Upper lobe of left lung (tissue), 6 donors: ENCODE measurements around the gene IGSF5. TPM values are rescaled to one million over a fixed set of nuclear protein-coding genes. Genes with fewer than 3 reads are reported as not detected.

Experiments
- ATAC-seq, 2 donors: fragments of 200-7000 bp; cut with Tn5 transposase; one replicate each; pipeline ENCODE4 v1.9.1; 2022; ENCODE audit warnings: mild to moderate bottlenecking in 2 of 2, moderate library complexity in 2 of 2; ENCODE audit not compliant: low FRiP score in 2 of 2
- DNase-seq, 2 donors: peaks; one replicate each; pipeline ENCODE4 v3.0.0-alpha.2; 2019 to 2020
- H3K27ac ChIP-seq, 4 donors: fragments of 200-600 bp; sonication (generic); one replicate each; pipeline ENCODE4 v1.5.1; 2016 to 2019
- H3K27me3 ChIP-seq, 4 donors: fragments of 200-600 bp; sonication (generic); one replicate each; pipeline ENCODE4 v1.5.1; 2017 to 2019
- H3K36me3 ChIP-seq, 4 donors: fragments of 200-600 bp; sonication (generic); one replicate each; pipeline ENCODE4 v1.5.1; 2016 to 2019
- H3K4me1 ChIP-seq, 4 donors: fragments of 200-600 bp; sonication (generic); one replicate each; pipeline ENCODE4 v1.5.1; 2018 to 2019
- H3K4me3 ChIP-seq, 4 donors: fragments of 200-600 bp; sonication (generic); one replicate each; pipeline ENCODE4 v1.5.1; 2017 to 2019; ENCODE audit warnings: mild to moderate bottlenecking in 2 of 4, moderate library complexity in 1 of 4
- H3K9me3 ChIP-seq, 4 donors: fragments of 200-600 bp; sonication (generic); one replicate each; pipeline ENCODE4 v1.5.1; 2018 to 2019
- CTCF ChIP-seq, 6 experiments: fragments of 450-650 bp in 4 of 6; fragments of 200-600 bp in 2 of 6; sonication (generic) in 2 of 6; IDR thresholded peaks; one replicate each; pipeline ENCODE4 v1.5.1; 2016 to 2019; ENCODE audit warnings: antibody characterized with exemption in 6 of 6
- EP300 ChIP-seq, 4 donors: sonication (generic); formaldehyde crosslinking; IDR thresholded peaks; one replicate each; pipeline ENCODE4 v1.5.1; 2017; ENCODE audit warnings: antibody characterized with exemption in 4 of 4, control low read depth in 2 of 4
- POLR2A ChIP-seq, 4 donors: fragments of 450-650 bp; IDR thresholded peaks; one replicate each; pipeline ENCODE4 v1.5.1; 2016 to 2017; ENCODE audit warnings: antibody characterized with exemption in 4 of 4, mild to moderate bottlenecking in 2 of 4
- POLR2AphosphoS5 ChIP-seq, 2 donors: sonication (generic); formaldehyde crosslinking; IDR thresholded peaks; one replicate each; pipeline ENCODE4 v1.5.1; 2017; ENCODE audit warnings: antibody characterized with exemption in 2 of 2
- WGBS, 2 donors: methylation state at CpG; one replicate each; pipeline ENCODE4 v1.1.5; 2017 to 2018; 5-methylcytosine and 5-hydroxymethylcytosine counted together
- total RNA-seq, 6 donors: library from RNA; depleted of rRNA in 4 of 6; stranded (reverse); fragments of >200 nt in 4 of 6; gene quantifications; one replicate each; pipeline versions ENCODE4 v1.1.0 to v1.2.1, GENCODE V29; 2016 to 2021
- donor health status: DM: no; HTN: no; CAD: no; lungs with moderate emphysema.
- donor health status: DM: no; HTN: yes; CAD: no; lungs with severe emphysema.

The IGSF5 gene
- total RNA-seq, 6 donors from 2014 or later, result not detected

DNA sequence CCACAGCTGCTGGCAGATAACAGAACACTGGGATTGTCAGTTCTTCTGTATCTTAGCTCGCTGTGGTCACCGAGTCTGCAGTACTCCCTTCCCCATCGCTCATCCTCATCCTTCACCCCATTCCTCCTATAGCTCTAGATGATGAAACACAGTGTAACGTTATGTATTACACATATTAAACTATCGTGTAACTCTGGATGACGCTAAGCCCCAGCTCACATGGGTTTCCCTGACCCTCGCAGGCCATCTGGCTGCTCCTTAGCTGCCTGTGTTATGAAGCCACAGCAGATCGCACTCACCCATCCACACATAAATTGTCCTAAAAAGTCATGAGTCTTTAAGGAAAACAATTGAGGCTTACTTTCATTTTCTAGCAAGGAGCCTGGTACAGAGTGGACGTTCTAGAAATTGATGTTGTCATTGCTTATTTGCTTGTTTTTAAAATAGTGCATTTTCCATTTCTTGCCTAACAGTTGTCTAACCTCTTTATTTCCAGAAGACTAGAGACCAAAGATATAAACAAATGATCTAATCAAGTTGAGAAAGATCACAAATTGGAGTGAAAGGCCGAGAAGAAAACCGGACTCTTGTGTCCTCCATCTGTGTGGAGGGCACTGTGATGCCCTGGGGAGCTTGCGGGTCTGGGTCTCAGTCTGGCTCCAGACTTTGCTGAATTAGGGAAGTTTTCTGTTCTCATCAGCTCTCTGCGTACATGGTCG is 97.9 kb downstream of the IGSF5 start:
- Histone ChIP-seq H3K36me3 (no peaks in the 10 kb centered on the region), H3K9me3 (no peaks in the 10 kb centered on the region), H3K27me3 (no peaks in the 10 kb centered on the region), H3K27ac (no peak overlapping the region), H3K4me1 (no peaks in the 10 kb centered on the region), H3K4me3 (no peak overlapping the region)
- ATAC-seq, result no peak
- WGBS, 2 donors, result 75 to 88% methylated on average over 14 of the region's 14 CpGs
- TF ChIP-seq EP300 (IDR thresholded peaks at IDR 0.05), result no peak
- TF ChIP-seq POLR2AphosphoS5 (IDR thresholded peaks at IDR 0.05), result no peak
- TF ChIP-seq CTCF (IDR thresholded peaks at IDR 0.05), result no peak
- TF ChIP-seq POLR2A (IDR thresholded peaks at IDR 0.05), result no peak
- DNase-seq, result no peak

DNA sequence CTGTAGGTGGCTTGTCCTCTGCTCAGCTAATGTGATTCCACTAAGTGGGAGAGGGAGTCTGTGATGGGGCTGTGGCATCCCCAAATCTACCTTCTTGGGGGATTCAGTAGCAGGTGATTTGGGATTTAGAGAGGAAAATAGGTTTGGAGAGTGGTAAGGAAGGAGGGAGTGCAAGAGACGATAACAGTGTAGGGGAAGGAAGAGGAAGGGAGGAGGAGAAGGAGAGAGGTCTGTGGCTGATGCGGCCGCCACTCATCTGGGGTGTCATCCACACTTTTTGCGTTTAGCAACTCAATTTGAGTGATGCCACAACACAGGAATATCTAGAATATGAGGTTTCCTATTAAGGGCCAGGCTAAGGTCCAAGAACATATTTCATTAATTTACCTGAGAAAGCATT is 98.5 kb downstream of the IGSF5 start:
- TF ChIP-seq CTCF (IDR thresholded peaks at IDR 0.05), result no peak
- no peak for TF ChIP-seq POLR2AphosphoS5 (IDR thresholded peaks at IDR 0.05)
- no peak for TF ChIP-seq POLR2A (IDR thresholded peaks at IDR 0.05)
- no peak for TF ChIP-seq EP300 (IDR thresholded peaks at IDR 0.05)
- H3K4me3 ChIP-seq, result no peak overlapping the region
- no peaks in the 10 kb centered on the region for H3K36me3 ChIP-seq
- H3K27me3 ChIP-seq, result no peaks in the 10 kb centered on the region
- no peaks in the 10 kb centered on the region for H3K4me1 ChIP-seq
- no peak overlapping the region for H3K27ac ChIP-seq
- 84% methylated on average over 4 of the region's 4 CpGs for WGBS, 2 donors
- ATAC-seq, result no peak
- no peak for DNase-seq
- H3K9me3 ChIP-seq, result no peaks in the 10 kb centered on the region

DNA sequence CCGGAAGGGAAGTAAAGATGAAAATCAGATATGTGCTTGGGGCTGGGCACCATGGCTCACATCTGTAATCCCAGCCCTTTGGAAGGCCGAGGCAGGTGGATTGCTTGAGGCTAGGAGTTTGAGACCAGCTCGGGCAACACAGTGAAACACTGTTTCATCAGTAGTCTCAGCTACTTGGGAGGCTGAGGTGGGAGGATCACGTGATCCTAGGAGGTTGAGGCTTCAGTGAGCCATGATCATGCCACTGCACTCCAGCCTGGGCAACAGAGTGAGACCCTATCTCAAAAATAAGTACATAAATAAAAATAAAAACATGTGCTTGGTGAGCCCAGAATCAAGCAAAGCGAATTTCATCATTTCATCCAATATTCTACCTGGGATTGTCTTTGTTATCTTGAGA is 98.9 kb downstream of the IGSF5 start:
- Histone ChIP-seq H3K9me3 (no peaks in the 10 kb centered on the region), H3K4me1 (no peaks in the 10 kb centered on the region), H3K27me3 (no peaks in the 10 kb centered on the region), H3K27ac (no peak overlapping the region), H3K36me3 (no peaks in the 10 kb centered on the region), H3K4me3 (no peak overlapping the region)
- 83 to 92% methylated on average over 5 of the region's 5 CpGs for WGBS, 2 donors
- no peak for DNase-seq
- TF ChIP-seq CTCF (IDR thresholded peaks at IDR 0.05), result no peak
- TF ChIP-seq POLR2AphosphoS5 (IDR thresholded peaks at IDR 0.05), result no peak
- TF ChIP-seq POLR2A (IDR thresholded peaks at IDR 0.05), result no peak
- TF ChIP-seq EP300 (IDR thresholded peaks at IDR 0.05), result no peak
- no peak for ATAC-seq

DNA sequence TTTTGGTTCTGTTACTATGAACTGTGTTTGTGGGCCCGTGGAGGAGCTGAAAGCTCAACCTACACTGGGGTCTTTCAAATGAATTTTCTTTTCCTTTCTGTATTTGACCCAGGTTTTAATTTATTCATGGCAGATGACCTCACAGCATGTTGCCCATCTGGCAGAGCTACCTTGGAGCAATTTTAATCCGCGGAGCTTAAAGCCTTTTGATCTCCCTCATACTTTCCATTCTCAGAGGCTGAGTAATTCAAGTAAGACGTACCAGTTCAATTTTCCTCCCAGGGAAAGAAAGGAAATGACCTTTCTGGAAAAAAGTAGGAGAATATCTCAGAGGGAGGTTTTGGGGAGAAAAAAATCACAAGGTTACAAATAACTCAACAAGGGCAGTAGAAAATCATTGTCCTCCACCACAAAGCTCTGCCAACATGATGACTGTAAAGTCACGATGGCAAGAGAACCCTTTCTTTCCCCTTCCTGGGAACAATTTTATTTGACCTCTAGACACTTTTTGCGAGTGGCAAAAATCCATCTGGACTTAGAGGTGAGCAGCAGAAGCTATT is 100.7 kb downstream of the IGSF5 start:
- TF ChIP-seq EP300 (IDR thresholded peaks at IDR 0.05) (no peak), POLR2AphosphoS5 (IDR thresholded peaks at IDR 0.05) (no peak), POLR2A (IDR thresholded peaks at IDR 0.05) (no peak), CTCF (IDR thresholded peaks at IDR 0.05) (no peak)
- H3K27me3 ChIP-seq, result no peaks in the 10 kb centered on the region
- no peaks in the 10 kb centered on the region for H3K36me3 ChIP-seq
- WGBS, 2 donors, result 82 to 88% methylated on average over 6 of the region's 6 CpGs
- no peak overlapping the region for H3K27ac ChIP-seq
- no peak for ATAC-seq
- DNase-seq, result no peak
- no peaks in the 10 kb centered on the region for H3K4me1 ChIP-seq
- no peak overlapping the region for H3K4me3 ChIP-seq
- H3K9me3 ChIP-seq, result no peaks in the 10 kb centered on the region

- Histone ChIP-seq H3K9me3 (no peaks in the 10 kb centered on the region), H3K4me1 (no peaks in the 10 kb centered on the region), H3K4me3 (no peak overlapping the region), H3K27ac (no peak overlapping the region), H3K27me3 (no peaks in the 10 kb centered on the region), H3K36me3 (no peaks in the 10 kb centered on the region)
- ATAC-seq (no peak), DNase-seq (no peak)
- WGBS, 2 donors, result 78 to 89% methylated on average over 1 to 6 of the region's 6 CpGs
- no peak for TF ChIP-seq CTCF (IDR thresholded peaks at IDR 0.05)
- TF ChIP-seq EP300 (IDR thresholded peaks at IDR 0.05), result no peak
- TF ChIP-seq POLR2A (IDR thresholded peaks at IDR 0.05), result no peak
- TF ChIP-seq POLR2AphosphoS5 (IDR thresholded peaks at IDR 0.05), result no peak
Measured at GRCh38 chr21:39847877-39848276, 102.9 kb downstream of the IGSF5 start.
